T-helper 22 cell (primary cell): ENCODE measurements around the gene LRIG2.
"Not testable (repeated sequence)": the region's sequence is repeated elsewhere in the genome, so short reads cannot be mapped to it uniquely, and the experiment has no call there.

Experiments used
- DNase-seq: peaks from one replicate; pipeline ENCODE4 v3.0.0-alpha.2; 2020; ENCODE audit warnings: low read depth

The LRIG2 gene

DNA sequence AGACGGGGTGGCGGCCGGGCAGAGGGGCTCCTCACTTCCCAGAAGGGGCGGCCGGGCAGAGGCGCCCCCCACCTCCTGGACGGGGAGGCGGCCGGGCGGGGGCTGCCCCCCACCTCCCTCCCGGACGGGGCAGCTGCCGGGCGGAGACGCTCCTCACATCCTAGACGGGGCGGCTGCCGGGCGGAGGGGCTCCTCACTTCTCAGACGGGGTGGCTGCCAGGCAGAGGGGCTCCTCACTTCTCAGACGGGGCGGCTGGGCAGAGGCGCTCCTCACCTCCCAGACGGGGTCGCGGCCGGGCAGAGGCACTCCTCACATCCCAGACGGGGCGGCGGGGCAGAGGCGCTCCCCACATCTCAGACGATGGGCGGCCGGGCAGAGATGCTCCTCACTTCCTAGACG lies 9.5 kb upstream of the LRIG2 start:
- not testable (repeated sequence) for DNase-seq

DNA sequence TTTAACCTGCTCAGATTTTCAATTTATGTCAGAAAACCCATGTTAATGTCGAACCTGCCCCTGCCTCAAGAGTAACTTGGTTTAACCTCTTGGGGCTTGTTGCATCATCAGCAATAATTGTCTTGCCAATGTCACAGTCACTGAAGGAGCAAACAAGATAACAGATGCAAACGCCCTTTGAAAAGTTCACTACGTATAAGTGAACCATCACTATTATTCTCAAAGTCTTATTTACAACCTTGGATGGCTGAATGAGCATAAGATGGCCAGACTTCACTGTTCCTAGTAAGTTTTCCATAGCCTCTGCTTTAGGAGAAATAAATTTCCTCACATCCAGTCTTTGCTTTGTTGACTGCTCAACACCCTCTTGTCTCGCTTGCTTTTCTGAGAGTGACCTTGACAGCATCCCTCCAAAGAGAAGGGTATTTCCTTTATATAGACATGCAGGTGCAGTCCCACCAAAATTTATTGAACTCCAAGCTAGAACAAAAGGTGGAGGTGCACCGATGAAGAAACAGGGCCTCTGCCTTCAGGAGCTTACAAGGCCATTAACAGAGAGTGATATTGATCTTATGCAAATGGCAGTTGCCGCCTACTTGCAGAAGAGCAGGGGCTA lies 749 bp upstream of the LRIG2 start:
- DNase-seq: no peak

DNA sequence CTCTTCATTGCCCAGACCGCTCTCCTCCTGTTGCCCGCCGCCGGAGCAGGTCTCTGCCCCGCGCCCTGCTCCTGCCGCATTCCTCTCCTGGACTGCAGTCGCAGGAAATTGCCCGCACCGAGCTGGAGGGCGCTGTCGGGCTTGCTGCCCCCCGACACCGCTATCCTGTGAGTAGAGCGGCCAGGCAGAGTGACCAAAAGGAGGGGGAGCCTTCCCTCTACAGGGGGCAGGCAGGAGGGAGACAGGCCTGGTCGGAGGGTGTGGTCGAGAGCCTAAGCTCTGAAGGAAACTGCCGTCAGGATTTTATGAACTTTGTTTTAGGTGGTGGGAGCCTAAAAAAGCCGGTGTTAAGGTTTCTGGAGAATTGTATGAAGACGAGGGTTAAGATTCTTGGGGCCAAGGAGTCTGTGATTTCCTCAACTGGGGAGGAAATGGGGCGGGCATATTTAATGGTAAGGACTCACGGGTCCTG lies 517 bp downstream of the LRIG2 start:
- DNase-seq: no peak

DNA sequence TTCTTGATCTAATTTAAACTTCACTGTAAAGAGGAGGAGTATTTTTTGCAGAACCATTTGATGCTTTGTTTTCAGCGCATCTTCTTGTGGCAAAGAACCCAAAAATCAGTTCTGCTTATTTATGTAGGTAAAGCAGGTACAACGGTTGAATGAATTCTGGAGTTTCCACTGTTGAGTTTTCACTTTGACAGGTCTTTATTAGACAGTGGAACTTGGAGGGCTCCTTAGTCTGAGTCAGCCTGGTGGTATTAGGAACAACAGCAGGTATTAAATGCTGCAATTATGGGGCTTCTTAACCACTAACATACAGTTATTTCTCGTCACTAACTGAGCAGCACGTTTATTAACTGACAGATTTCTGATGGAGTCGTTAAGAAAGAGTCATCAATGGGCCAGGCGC lies 1.2 kb downstream of the LRIG2 start:
- no peak for DNase-seq

DNA sequence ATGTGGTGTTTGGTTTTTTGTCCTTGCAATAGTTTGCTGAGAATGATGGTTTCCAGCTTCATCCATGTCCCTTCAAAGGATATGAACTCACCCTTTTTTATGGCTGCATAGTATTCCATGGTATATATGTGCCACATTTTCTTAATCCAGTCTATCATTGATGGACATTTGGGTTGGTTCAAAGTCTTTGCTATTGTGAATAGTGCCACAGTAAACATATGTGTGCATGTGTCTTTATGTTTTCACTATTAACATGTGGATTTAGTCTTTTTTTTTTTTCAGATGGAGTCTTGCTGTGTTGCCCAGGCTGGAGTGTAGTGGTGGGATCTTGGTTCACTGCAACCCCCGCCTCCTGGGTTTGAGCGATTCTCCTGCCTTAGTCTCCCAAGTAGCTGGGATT lies 5.0 kb downstream of the LRIG2 start:
- DNase-seq: not testable (repeated sequence)

DNA sequence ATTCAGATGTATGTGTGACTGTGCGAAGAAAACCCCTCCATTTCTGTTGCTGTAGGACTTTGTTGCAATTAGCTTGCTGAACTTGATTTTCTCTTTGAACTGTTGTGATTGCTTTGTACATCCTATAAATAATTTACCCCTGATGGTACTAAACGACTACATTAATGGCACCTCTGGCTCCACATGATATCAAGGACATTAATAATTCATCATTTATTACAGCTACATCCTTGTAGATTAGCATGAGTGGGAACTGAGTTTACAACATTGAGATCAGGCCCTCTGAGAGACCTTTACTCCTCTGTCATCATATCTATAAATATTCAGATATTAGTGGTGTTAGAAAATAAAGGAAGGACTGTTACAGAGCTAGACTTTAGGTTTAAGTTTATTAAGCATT lies 13.5 kb downstream of the LRIG2 start:
- no peak for DNase-seq

DNA sequence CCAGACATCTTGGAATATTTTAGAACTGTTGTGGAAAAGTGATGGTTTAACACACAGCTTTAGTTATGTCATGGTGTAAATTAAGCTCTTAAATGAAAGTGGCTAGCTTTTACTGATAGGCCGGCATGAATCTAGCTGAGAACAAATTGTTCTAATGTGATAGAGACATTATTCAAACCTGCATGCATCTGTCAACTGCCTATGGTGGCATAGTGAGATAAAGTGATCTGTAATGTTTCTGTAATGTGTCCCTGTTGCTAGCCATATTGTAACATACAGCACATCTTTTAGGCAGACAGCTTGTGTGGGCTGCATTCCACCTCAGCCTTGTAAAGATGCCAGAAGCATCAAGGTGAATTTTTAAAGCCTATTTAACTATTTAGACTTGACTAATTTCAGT lies 16.0 kb downstream of the LRIG2 start:
- DNase-seq: no peak

DNA sequence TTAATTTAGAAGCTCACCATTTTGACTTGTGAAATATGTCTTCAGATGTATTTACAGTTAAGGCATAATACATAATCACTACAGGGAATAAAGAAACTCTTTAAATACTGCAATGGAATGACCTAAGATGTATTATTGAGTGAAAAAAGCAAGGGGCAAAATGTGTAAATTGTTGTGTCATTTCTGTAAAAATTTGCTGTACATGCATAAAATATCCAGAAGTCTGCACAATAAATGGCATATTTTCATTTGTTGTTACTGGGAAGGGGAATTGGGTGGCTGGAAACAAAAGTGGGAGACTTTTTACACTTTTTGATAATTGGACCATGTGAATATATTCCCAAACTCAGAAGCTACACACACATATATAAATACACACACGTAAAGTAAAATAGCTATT lies 17.1 kb downstream of the LRIG2 start:
- DNase-seq: no peak

DNA sequence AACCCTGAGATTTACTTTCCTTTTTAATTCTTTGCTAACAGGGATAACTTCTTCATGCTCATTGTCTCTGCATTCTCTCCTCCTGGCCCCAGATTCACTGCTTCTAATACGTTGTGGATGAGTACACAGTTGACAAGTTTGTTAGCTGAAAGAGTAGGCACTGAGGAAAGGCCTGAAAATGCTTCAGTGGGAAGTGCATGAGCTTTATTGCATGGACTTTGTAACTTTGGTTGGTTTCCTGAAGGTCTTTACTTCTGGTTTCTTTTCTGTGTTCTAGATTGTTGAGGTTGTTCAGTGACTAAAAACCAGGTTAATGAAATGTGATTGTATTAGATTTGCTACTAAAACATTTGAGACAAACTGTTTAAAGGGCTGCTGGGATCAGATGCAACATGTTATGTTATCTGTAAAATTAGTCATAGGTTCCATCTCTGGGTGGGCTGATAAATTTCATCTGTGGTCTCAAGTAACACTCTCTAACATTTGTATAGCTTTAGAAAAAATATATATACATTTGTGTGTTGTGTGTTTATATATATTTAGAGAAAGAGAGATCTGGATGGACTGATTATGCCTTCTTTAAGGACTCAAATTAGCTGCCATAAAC lies 19.1 kb downstream of the LRIG2 start:
- DNase-seq: no peak

DNA sequence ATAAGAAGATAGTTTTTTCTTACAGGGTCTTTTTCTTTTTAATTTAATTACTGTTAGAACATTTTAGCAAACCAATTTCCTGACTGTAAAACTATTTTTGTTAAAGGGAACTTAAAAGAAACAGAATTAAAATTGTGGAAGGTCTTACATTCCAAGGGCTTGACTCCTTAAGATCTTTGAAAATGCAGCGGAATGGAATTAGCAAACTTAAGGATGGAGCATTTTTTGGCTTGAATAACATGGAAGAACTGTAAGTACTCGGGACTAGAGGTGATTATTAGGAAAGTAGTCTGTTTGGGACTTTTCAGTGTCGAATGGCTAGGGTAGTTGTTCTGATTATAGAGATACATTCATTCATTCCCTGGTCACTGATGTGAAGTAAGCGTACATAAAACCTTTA lies 21.5 kb downstream of the LRIG2 start:
- no peak for DNase-seq

DNA sequence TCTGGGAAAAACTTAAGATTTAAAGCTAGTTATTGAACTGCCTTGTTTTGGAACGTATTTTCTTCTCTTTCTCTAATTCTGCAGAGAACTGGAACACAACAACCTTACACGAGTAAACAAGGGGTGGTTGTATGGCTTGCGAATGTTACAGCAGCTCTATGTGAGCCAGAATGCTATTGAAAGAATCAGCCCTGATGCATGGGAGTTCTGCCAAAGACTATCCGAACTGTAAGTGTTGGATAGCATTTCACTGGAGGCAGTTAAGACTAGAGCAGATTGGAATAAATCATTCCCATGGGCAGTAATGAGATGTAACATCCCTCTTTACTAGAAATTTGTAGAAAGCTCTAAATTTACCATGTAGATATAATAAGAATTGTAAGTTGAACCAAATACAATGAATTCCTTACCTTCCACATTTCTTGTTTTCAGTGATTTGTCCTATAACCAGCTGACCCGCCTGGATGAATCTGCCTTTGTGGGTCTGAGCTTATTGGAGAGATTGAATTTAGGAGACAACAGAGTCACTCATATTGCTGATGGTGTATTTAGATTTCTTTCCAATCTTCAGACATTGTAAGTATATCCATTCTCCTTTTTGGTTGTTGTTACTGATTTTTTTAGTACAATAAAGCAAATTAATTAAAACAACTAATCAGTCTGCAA lies 22.9 kb downstream of the LRIG2 start:
- no peak for DNase-seq

DNA sequence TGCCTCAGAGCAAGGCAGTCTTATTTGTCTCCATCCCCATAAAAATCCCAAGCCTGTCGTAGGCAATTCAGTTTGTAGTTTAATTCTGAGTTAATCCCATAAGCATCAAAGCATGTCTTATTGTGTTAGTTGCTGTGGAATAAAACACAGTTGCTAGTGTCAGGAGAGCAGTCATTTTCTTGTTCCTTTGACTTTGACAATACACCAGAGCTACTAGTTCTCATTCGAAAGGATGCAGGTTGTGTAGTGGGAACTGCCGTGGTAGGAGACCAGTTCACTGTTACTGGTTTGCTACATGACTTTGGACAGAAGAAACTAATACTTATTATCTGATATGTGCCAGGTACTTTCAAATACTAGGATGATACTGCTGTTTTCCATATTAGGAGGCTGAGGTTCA lies 23.5 kb downstream of the LRIG2 start:
- no peak for DNase-seq

DNA sequence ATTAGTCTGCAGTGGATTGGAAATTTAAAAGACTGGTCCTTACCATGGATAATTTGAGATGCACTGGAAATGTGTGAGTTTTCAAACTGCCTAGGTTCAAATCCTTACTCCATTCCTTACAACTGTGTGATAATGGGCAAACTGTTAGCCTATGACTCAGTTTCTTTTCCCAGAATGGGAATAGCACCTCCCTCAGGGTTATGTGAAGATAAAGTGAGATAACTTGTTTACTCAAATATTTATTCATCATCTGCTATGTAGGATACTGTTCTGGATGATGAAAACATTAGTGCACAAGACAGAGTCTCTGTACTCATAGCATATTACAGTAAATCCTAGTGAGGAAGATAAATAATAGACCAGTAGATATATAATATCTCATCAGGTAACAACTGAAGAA lies 28.6 kb downstream of the LRIG2 start:
- no peak for DNase-seq

DNA sequence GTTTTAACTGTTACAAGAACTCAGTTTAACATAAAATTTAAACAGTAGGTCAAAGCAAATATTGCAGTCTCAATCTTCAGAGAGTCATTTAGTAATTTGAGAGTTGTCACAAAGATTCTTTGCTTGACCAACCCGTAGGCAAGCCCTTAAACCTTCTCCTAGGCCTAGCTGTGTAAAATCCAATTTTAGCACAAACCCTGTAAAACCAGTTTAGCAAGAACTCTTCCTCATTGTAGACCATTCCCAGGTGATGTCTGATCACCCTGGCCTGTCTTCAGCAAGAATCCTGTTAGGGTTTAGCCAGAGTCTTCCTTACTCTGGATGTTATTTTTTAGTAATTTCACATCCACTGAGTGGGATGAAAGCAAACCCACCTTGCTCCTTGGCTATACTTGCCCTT lies 30.1 kb downstream of the LRIG2 start:
- no peak for DNase-seq

DNA sequence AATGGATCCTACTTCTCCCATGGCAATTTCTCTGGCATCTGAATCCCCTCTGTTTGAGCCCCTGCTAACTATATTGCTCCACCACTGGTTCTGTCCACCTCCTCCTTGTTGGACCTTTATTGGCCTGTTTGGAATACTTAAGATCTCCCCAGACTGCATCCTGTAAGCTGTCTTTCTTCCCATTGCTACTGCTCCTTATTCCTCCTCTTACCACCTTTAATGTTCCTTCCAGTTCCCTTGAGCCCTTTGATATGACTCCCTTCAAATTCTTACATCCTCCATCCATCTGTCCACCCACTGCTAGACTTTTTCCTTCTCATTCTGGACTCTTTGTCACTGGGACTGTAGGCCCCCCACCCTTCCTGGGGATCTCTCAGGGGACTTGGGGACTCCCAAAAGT lies 31.0 kb downstream of the LRIG2 start:
- DNase-seq: no peak

DNA sequence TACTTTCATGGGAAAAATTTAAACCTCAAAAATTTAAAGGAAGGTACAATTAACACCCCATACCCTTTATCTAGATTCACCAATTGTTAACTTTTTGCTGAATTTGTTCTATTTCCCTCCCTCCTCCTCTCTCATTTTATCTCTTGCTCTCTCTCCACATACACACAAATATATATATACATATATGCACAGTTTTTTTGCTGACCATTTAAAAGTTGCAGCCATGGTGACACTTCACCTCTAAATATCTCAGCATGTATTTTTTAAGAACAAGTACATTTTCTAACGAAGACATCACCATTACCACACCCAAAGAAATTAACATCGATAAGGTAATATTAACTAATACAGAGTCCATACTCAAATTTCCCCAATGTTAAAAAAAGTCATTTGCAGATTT lies 33.9 kb downstream of the LRIG2 start:
- no peak for DNase-seq

DNA sequence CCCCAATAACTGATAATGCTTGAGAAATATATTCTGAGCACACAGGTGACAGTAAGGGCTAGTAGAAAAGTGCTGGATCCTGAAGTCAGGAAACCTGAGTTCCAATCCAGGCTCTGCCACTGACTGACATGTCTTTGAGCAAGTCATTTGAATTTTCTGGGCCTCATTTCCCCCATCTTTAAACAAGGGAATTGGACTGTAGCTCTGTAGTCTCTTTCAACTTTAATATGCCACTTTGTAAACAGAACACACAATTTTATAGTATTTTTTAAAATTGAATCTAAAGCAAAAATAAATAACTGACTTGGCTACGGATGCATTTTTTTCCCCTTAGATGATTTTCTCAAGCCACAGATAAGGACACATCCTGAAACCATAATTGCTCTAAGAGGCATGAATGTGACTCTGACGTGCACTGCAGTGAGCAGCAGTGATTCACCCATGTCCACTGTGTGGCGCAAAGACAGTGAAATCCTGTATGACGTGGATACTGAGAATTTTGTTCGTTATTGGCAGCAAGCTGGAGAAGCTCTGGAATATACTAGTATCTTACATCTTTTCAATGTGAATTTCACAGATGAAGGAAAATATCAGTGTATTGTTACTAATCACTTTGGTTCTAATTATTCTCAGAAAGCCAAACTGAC lies 37.0 kb downstream of the LRIG2 start:
- no peak for DNase-seq

DNA sequence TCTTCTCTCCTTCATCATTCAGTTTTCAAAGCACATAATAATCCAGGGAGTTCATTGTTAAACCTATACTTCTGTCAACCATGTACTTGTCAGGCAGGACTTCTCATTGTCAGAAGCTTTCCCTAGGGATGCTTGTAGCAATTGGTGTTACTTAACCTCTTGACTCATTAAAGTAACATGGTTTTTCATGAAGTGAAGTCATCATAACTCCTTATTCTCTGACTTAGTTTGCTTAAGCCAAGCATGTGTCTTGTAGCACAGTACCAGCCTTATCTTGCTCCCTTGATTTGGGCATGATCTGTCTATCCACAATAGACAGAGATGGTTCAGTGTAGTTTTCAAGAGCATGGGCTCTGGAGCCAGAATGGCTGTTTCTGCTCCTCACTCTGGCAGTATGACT lies 45.3 kb downstream of the LRIG2 start:
- no peak for DNase-seq

DNA sequence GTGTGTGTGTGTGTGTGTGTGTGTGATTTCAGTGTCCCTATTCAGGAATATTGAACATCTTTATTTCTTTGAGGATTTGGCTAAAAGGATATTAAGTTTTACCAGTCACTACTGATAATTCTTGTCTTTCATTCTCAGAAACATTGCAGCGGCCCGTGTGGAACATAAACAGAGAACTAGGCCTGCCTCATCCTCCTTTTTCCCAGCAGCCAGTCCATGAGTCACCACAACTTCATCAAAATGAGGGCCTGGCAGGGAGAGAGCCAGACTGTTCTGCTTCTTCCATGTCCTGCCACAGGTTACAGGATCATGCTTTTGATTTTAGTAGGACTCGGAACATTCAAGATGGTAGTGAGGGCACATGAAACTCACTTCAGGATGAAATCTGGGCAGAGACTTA lies 50.7 kb downstream of the LRIG2 start:
- no peak for DNase-seq

DNA sequence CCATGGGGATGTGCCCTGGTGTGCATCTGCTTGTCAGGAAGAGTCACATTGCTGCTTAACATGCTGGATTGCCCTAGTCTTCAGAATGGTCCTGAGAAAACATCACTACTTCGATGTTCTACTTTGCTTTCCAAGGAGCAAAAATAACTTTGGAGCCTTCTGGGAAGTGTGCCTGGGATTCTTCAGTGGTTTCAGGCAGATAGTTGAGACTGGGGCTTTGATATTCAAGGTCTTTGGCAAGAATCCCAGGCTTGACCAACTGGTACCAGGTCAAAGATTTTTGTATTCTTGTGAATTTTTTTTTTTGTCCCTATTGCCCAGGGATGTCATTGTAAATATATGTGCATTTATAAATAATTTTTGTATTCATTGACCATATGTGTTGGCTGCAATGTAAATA lies 51.4 kb downstream of the LRIG2 start:
- no peak for DNase-seq

DNA sequence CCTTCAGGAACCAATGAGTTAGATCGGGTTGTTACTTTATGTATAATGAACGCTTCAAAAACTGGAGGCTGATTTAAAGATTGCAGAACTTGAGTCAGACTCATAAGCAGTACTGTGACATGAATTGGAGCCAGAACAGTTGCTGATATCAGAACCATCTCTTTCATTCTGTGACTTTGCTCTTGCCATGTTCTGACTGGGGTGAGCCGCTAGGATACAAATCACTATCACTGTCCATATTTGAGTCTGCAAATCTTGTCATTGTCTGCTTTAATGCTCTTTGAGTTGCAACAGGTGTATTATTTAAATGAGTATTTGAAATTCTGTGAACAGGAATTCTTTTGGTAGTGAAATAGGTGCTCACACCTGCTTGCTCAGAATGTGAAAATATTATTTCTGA lies 52.5 kb downstream of the LRIG2 start:
- DNase-seq: no peak

DNA sequence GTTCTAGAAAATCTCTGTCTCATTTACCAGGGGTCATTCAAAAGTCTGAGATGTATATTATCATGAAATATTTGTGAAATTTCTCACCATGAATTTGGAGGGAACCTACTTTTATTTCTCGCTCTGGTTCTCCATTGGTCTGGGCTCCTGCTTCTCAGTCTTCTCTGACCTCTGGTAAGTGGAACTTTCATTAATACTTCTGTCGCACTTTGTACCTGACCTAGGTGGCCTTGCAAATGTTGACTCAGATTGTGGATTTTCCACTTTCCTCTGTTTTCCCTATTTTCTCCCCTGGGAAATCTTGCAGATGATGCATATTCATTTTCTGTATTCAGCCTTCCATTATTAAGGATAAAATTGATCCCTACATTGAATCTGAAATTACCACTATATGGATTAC lies 53.2 kb downstream of the LRIG2 start:
- DNase-seq: no peak

DNA sequence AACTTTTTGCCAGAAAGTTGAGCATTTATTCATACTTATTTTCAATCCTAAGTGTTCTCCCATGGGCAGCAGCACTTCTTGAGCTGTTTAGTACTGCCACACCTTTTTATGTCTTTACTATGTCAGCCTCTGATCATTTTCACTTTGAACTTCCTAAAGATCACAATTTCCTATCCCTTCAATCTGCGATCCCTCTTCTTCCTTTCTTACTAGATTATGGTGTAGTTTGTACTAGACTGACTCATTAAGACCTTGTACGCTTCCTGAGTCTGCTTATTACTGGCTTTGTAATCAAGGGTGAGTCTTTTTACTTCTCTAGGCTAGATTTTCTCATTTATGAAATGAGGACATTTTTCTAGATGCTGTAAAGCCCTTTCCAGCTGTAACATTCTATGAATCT lies 55.1 kb downstream of the LRIG2 start:
- DNase-seq: no peak
